ENCODE measurements around the gene HIVEP3.
A peak's percentile ranks its signal among the peaks of the same experiment; 100 is the strongest.

Gene HIVEP3

GRCh38 chr1:41783189-41783639, 135.5 kb downstream of the HIVEP3 start:
- DNase-seq, result peak; percentile 62 to 90 (median 69)

- no peak for DNase-seq
These were observed 137.8 kb downstream of the HIVEP3 start for GRCh38 chr1:41780916-41781315.

- no peak for DNase-seq
These were observed 138.4 kb downstream of the HIVEP3 start for GRCh38 chr1:41780322-41780721.

GRCh38 chr1:41779360-41779759, 139.4 kb downstream of the HIVEP3 start:
- DNase-seq, result no peak

GRCh38 chr1:41777695-41778094, 141.0 kb downstream of the HIVEP3 start:
- DNase-seq, result no peak

- DNase-seq, result no peak
These were observed 141.8 kb downstream of the HIVEP3 start for GRCh38 chr1:41776891-41777441.

GRCh38 chr1:41775956-41776585, 142.7 kb downstream of the HIVEP3 start:
- DNase-seq, result no peak

- DNase-seq, result no peak
These were observed 144.2 kb downstream of the HIVEP3 start for GRCh38 chr1:41774471-41774990.

- DNase-seq, result no peak
These were observed 144.9 kb downstream of the HIVEP3 start for GRCh38 chr1:41773842-41774241.

- no peak for DNase-seq
These were observed 145.6 kb downstream of the HIVEP3 start for GRCh38 chr1:41773144-41773591.

GRCh38 chr1:41769068-41769467, 149.7 kb downstream of the HIVEP3 start:
- DNase-seq, result no peak

GRCh38 chr1:41768583-41768982, 150.1 kb downstream of the HIVEP3 start:
- no peak for DNase-seq

- no peak for DNase-seq
These were observed 150.9 kb downstream of the HIVEP3 start for GRCh38 chr1:41767534-41768525.

- no peak for DNase-seq
These were observed 152.2 kb downstream of the HIVEP3 start for GRCh38 chr1:41766546-41766945.

GRCh38 chr1:41766041-41766440, 152.7 kb downstream of the HIVEP3 start:
- DNase-seq, result no peak

GRCh38 chr1:41765152-41765551, 153.6 kb downstream of the HIVEP3 start:
- no peak for DNase-seq

GRCh38 chr1:41764656-41765055, 154.1 kb downstream of the HIVEP3 start:
- DNase-seq, result no peak

- no peak for DNase-seq
These were observed 155.9 kb downstream of the HIVEP3 start for GRCh38 chr1:41762777-41763176.

- DNase-seq, result no peak
These were observed 156.5 kb downstream of the HIVEP3 start for GRCh38 chr1:41762251-41762650.

GRCh38 chr1:41758904-41759548, 159.7 kb downstream of the HIVEP3 start:
- DNase-seq, result no peak

GRCh38 chr1:41758500-41758899, 160.2 kb downstream of the HIVEP3 start:
- no peak for DNase-seq

- no peak for DNase-seq
These were observed 164.2 kb downstream of the HIVEP3 start for GRCh38 chr1:41754540-41754939.

Data from NCI-H1417 (cell line).